B cell (primary cell): Measurements from ENCODE around the gene CD59. TPM values are rescaled to one million over a fixed set of nuclear protein-coding genes. Genes with fewer than 3 reads are reported as not detected.

Experiments used
- ATAC-seq: fragments of 200-7000 bp; cut with Tn5 transposase; one replicate; pipeline ENCODE4 v1.10.0; 2021; ENCODE audit warnings: low read depth, mild to moderate bottlenecking, moderate number of reproducible peaks, moderate library complexity
- CTCF ChIA-PET: fragments of 350-600 bp; sonication (Branson Sonifier 250); formaldehyde crosslinking; loops from one replicate; lab custom pipeline; 2021; ENCODE audit warnings: antibody characterized with exemption, inconsistent platforms; lab: Charles Lee
- POLR2A ChIA-PET: fragments of 350-600 bp; sonication (Branson Sonifier 250); formaldehyde crosslinking; loops from one replicate; lab custom pipeline; 2021; ENCODE audit warnings: antibody characterized with exemption; lab: Charles Lee
- DNase-seq: peaks from one replicate; pipeline ENCODE4 v3.0.0; 2013
- H2AFZ ChIP-seq: 2 replicates; pipeline ENCODE4 v1.6.1; 2012; ENCODE audit warnings: mild to moderate bottlenecking, low read depth, low read length; ENCODE audit not compliant: insufficient read depth, poor library complexity, severe bottlenecking
- H3K27ac ChIP-seq, 2 donors: 1 replicate in 1 of 2; 2 replicates in 1 of 2; pipeline ENCODE4 v1.5.1; 2012 to 2013; ENCODE audit warnings: low read length in 2 of 2, mild to moderate bottlenecking in 2 of 2, moderate library complexity in 1 of 2
- H3K27me3 ChIP-seq, 4 experiments: fragments of 200-600 bp in 1 of 4; sonication (generic) in 1 of 4; replicated peaks in 1 of 4; 1 replicate in 2 of 4; 2 replicates in 2 of 4; pipeline versions ENCODE4 v1.6.1 to v1.7.0; 2013 to 2016; ENCODE audit warnings: low read length in 3 of 4, mild to moderate bottlenecking in 2 of 4, mixed read lengths in 1 of 4, moderate library complexity in 1 of 4; ENCODE audit not compliant: insufficient read depth in 4 of 4, control insufficient read depth in 3 of 4; ENCODE audit errors: control extremely low read depth in 1 of 4
- H3K36me3 ChIP-seq, 2 experiments: replicated peaks in 1 of 2; 1 replicate in 1 of 2; 2 replicates in 1 of 2; pipeline versions ENCODE4 v1.6.1 to v1.7.1; 2013; ENCODE audit warnings: low read length in 1 of 2; ENCODE audit not compliant: insufficient read depth in 2 of 2, control insufficient read depth in 1 of 2; ENCODE audit errors: control extremely low read depth in 1 of 2, extremely low read depth in 1 of 2
- H3K4me1 ChIP-seq, 2 donors: fragments of 200-600 bp in 1 of 2; sonication (generic) in 1 of 2; 1 replicate in 1 of 2; 2 replicates in 1 of 2; pipeline versions ENCODE4 v1.5.1 to v1.6.1; 2013 to 2017; ENCODE audit warnings: low read length in 2 of 2; ENCODE audit not compliant: control insufficient read depth in 2 of 2, insufficient read depth in 2 of 2
- H3K4me2 ChIP-seq: replicated peaks from 2 replicates; pipeline ENCODE3; 2012; ENCODE audit warnings: mild to moderate bottlenecking, low read depth, low read length; ENCODE audit not compliant: poor library complexity, severe bottlenecking
- H3K4me3 ChIP-seq, 5 experiments: fragments of 200-600 bp in 1 of 5; sonication (generic) in 1 of 5; 1 replicate in 3 of 5; 2 replicates in 2 of 5; pipeline versions ENCODE4 v1.5.1 to v1.7.0; 2011 to 2016; ENCODE audit warnings: low read length in 4 of 5, mild to moderate bottlenecking in 4 of 5, low read depth in 2 of 5, control low read depth in 1 of 5, moderate library complexity in 1 of 5; ENCODE audit not compliant: insufficient read depth in 1 of 5; ENCODE audit errors: control extremely low read depth in 1 of 5, extremely low read depth in 1 of 5
- H3K79me2 ChIP-seq: fragments of 200-600 bp; sonication (generic); one replicate; pipeline ENCODE4 v1.6.0; 2016; ENCODE audit warnings: low read length; ENCODE audit not compliant: control insufficient read depth, insufficient read depth
- H3K9ac ChIP-seq: fragments of 200-600 bp; sonication (generic); 2 replicates; pipeline ENCODE4 v1.6.1; 2017; ENCODE audit warnings: mild to moderate bottlenecking, low read length, moderate library complexity
- H3K9me3 ChIP-seq, 3 donors: one replicate each; pipeline versions ENCODE4 v1.6.1 to v1.7.1; 2013; ENCODE audit warnings: low read length in 2 of 3; ENCODE audit not compliant: control insufficient read depth in 2 of 3, insufficient read depth in 1 of 3; ENCODE audit errors: control extremely low read depth in 1 of 3
- H4K20me1 ChIP-seq: 2 replicates; pipeline ENCODE4 v1.6.0; 2012; ENCODE audit warnings: mild to moderate bottlenecking, low read length; ENCODE audit not compliant: insufficient read depth, control insufficient read depth, poor library complexity, severe bottlenecking
- H3K27ac Mint-ChIP-seq: one replicate; pipeline ENCODE4 v1.8.0; 2021; ENCODE audit warnings: mixed read lengths
- H3K27me3 Mint-ChIP-seq: one replicate; pipeline ENCODE4 v1.8.0; 2021; ENCODE audit warnings: mixed read lengths
- H3K4me1 Mint-ChIP-seq: one replicate; pipeline ENCODE4 v1.8.0; 2021; ENCODE audit warnings: mixed read lengths
- H3K4me3 Mint-ChIP-seq: one replicate; pipeline ENCODE4 v1.8.0; 2021; ENCODE audit warnings: mixed read lengths
- H3K9me3 Mint-ChIP-seq: one replicate; pipeline ENCODE4 v1.8.0; 2022; ENCODE audit warnings: mixed read lengths; ENCODE audit not compliant: insufficient read depth
- CTCF ChIP-seq: fragments of 200-600 bp; IDR thresholded peaks from one replicate; pipeline ENCODE4 v1.8.0; 2022; ENCODE audit warnings: antibody characterized with exemption, mild to moderate bottlenecking
- EZH2 ChIP-seq: IDR thresholded peaks from 2 replicates; pipeline ENCODE4 v1.6.1; 2012; ENCODE audit warnings: borderline replicate concordance, low read depth, mild to moderate bottlenecking, moderate library complexity, low read length; ENCODE audit not compliant: insufficient read depth, poor library complexity, severe bottlenecking
- WGBS: methylation state at CpG from one replicate; pipeline ENCODE4 v1.1.5; 2013; ENCODE audit warnings: missing lambda C conversion rate; ENCODE audit not compliant: insufficient coverage; 5-methylcytosine and 5-hydroxymethylcytosine counted together
- intact Hi-C: fragments of 100-400 bp; cut with micrococcal nuclease; formaldehyde crosslinking; loops from one replicate; pipeline ENCODE4 v1.10.0; 2022
- polyA plus RNA-seq: library from polyadenylated mRNA; depleted of rRNA; stranded (reverse); fragments of >200 nt; gene quantifications from 2 replicates; pipeline ENCODE4 v1.2.3, GENCODE V29; 2012
- total RNA-seq, 2 donors: library from RNA; stranded (reverse); fragments of 120-200 nt in 1 of 2; gene quantifications; 1 replicate in 1 of 2; 2 replicates in 1 of 2; pipeline versions ENCODE4 v1.2.3 to v1.2.4, GENCODE V29; 2013 to 2022

Gene CD59
- total and polyA plus RNA-seq, 2 donors (not counting 1 experiment from before 2014, with no cell fraction given) = 10.9 to 41.3 TPM

GRCh38 chr11:33735271-33736147, 714 bp downstream of the CD59 start:
- peak overlapping the region; percentile 95 for H3K4me2 ChIP-seq
- CTCF ChIA-PET = interaction anchor here (0.7 to 1.8 kb wide), 3 partner anchors 15 to 703 kb away, joined by 3 to 12 read pairs (median 4); no protein-coding TSS in a partner anchor
- H3K4me1 Mint-ChIP-seq = peaks cover 37% of the 10 kb centered on the region
- H4K20me1 ChIP-seq = no peaks in the 10 kb centered on the region
- H3K36me3 ChIP-seq = no peaks in the 10 kb centered on the region
- no peaks in the 10 kb centered on the region for H3K27me3 ChIP-seq
- H3K79me2 ChIP-seq = peaks cover 3% of the 10 kb centered on the region
- H3K9me3 ChIP-seq = no peaks in the 10 kb centered on the region
- H2AFZ ChIP-seq = peak overlapping the region; percentile 83
- no peaks in the 10 kb centered on the region for H3K9me3 Mint-ChIP-seq
- WGBS = under 1% methylated on average over 51 of the region's 53 CpGs
- POLR2A ChIA-PET = interaction anchor here (0.7 to 1.2 kb wide), 2 partner anchors 293 to 575 kb away, joined by 3 to 4 read pairs; no protein-coding TSS in a partner anchor
- no peaks in the 10 kb centered on the region for H3K27me3 Mint-ChIP-seq
- peak overlapping the region; percentile 61 to 89 (median 85) for H3K4me3 ChIP-seq
- DNase-seq (peak; percentile 76), ATAC-seq (peak; percentile 61)
- H3K4me1 ChIP-seq = peaks cover 23 to 31% of the 10 kb centered on the region in 2 donors
- intact Hi-C loops = loop anchor here (1.0 to 10.0 kb wide), 5 partner anchors 34 to 1929 kb away; partner anchors contain the start of genes FBXO3, HIPK3 and TRIM44
- peak overlapping the region; percentile 87 for H3K9ac ChIP-seq
- TF ChIP-seq CTCF (peak; percentile 21), EZH2 (no peak)
- H3K27ac ChIP-seq = peak overlapping the region; percentile 57 to 70
- peak overlapping the region; percentile 92 for H3K4me3 Mint-ChIP-seq
- H3K27ac Mint-ChIP-seq = peak overlapping the region; percentile 84
